HCT116 (cell line): Measurements from ENCODE around the gene TNFAIP2. TPM values are rescaled to one million over a fixed set of nuclear protein-coding genes. Genes with fewer than 3 reads are reported as not detected.

Source experiments
- ATAC-seq: fragments of 200-7000 bp; cut with Tn5 transposase; 2 replicates; pipeline ENCODE4 v1.9.1; 2020; ENCODE audit warnings: mild to moderate bottlenecking, moderate library complexity
- BruUV-seq: library from RNA; stranded (reverse); fragments of 400-500 nt; replicated peaks from 2 replicates; lab custom pipeline; 2021; lab: Mats Ljungman, UMichigan
- CTCF ChIA-PET: fragments of 300-600 bp; sonication (Branson Sonifier 250); formaldehyde crosslinking; loops from one replicate; lab custom pipeline; 2021; ENCODE audit warnings: antibody characterized with exemption; lab: Charles Lee
- POLR2A ChIA-PET: fragments of 300-600, 350-600 bp; sonication (Branson Sonifier 250); formaldehyde crosslinking; loops from one replicate; lab custom pipeline; 2021; ENCODE audit warnings: antibody characterized with exemption; lab: Charles Lee
- RAD21 ChIA-PET, 2 experiments: fragments of 300-600 bp; sonication (Branson Sonifier 250); formaldehyde crosslinking; loops; one replicate each; lab custom pipeline; 2023; ENCODE audit warnings: low total read pairs in 2 of 2; ENCODE audit not compliant: uncharacterized antibody in 2 of 2, unreplicated experiment in 2 of 2, low non-redundant PET in 1 of 2; lab: Charles Lee
- DNase-seq: peaks from one replicate; pipeline ENCODE4 v3.0.0-alpha.2; 2010; ENCODE audit warnings: low read depth, low spot score
- H2AFZ ChIP-seq: fragments of 200-600 bp; shearing (Covaris generic), sonication (generic); 2 replicates; pipeline ENCODE4 v1.6.1; 2017; ENCODE audit warnings: low read depth, mixed run types, mixed read lengths, antibody characterized with exemption, low read length; ENCODE audit not compliant: poor library complexity, severe bottlenecking
- H3K27ac ChIP-seq: 2 replicates; pipeline ENCODE4 v1.5.1; 2012; ENCODE audit warnings: low read depth, low read length
- H3K27me3 ChIP-seq: fragments of 200-600 bp; sonication (generic); 2 replicates; pipeline ENCODE4 v1.6.1; 2016; ENCODE audit warnings: mixed run types, low read length, mixed read lengths; ENCODE audit not compliant: insufficient read depth
- H3K36me3 ChIP-seq, 2 experiments: fragments of 200-500 bp in 1 of 2; fragments of 200-600 bp in 1 of 2; sonication (Bioruptor generic) in 1 of 2; sonication (generic) in 1 of 2; 2 replicates each; pipeline versions ENCODE4 v1.5.1 to v1.6.1; 2014 to 2016; ENCODE audit warnings: low read length in 2 of 2, inconsistent platforms in 1 of 2, mixed read lengths in 1 of 2, mixed run types in 1 of 2; ENCODE audit not compliant: insufficient read depth in 2 of 2, control insufficient read depth in 1 of 2
- H3K4me1 ChIP-seq, 2 experiments: fragments of 200-600 bp in 1 of 2; sonication (generic) in 1 of 2; 2 replicates each; pipeline versions ENCODE4 v1.5.1 to v1.6.1; 2012 to 2017; ENCODE audit warnings: low read length in 2 of 2, inconsistent platforms in 1 of 2, mild to moderate bottlenecking in 1 of 2, mixed read lengths in 1 of 2, mixed run types in 1 of 2, moderate library complexity in 1 of 2; ENCODE audit not compliant: insufficient read depth in 2 of 2, control insufficient read depth in 1 of 2
- H3K4me2 ChIP-seq: fragments of 200-600 bp; sonication (generic); 2 replicates; pipeline ENCODE4 v1.6.1; 2017; ENCODE audit warnings: mixed run types, low read length, mixed read lengths
- H3K4me3 ChIP-seq, 2 experiments: fragments of 200-600 bp in 1 of 2; sonication (generic) in 1 of 2; replicated peaks in 1 of 2; 2 replicates each; pipeline ENCODE4 v1.5.1; 2011 to 2016; ENCODE audit warnings: low read length in 2 of 2, control low read depth in 1 of 2, low read depth in 1 of 2, mild to moderate bottlenecking in 1 of 2, mixed read lengths in 1 of 2, mixed run types in 1 of 2
- H3K79me2 ChIP-seq: fragments of 200-600 bp; sonication (generic); 2 replicates; pipeline ENCODE4 v1.6.1; 2017; ENCODE audit warnings: mild to moderate bottlenecking, mixed run types, low read length, moderate library complexity, mixed read lengths; ENCODE audit not compliant: insufficient read depth
- H3K9ac ChIP-seq: fragments of 200-600 bp; sonication (generic); 2 replicates; pipeline ENCODE4 v1.6.1; 2016; ENCODE audit warnings: low read length, mixed read lengths
- H3K9me2 ChIP-seq: fragments of 200-600 bp; sonication (generic), shearing (Covaris generic); 2 replicates; pipeline ENCODE4 v1.6.1; 2017; ENCODE audit warnings: mixed run types, mild to moderate bottlenecking, moderate library complexity; ENCODE audit not compliant: insufficient read depth
- H3K9me3 ChIP-seq, 2 experiments: fragments of 200-500 bp in 1 of 2; fragments of 200-600 bp in 1 of 2; sonication (Bioruptor generic) in 1 of 2; sonication (generic) in 1 of 2; 2 replicates each; pipeline ENCODE4 v1.6.1; 2014 to 2017; ENCODE audit warnings: low read length in 2 of 2, mixed read lengths in 2 of 2, inconsistent platforms in 1 of 2, low read depth in 1 of 2, mild to moderate bottlenecking in 1 of 2, mixed run types in 1 of 2, moderate library complexity in 1 of 2; ENCODE audit not compliant: control insufficient read depth in 1 of 2, insufficient read depth in 1 of 2
- H4K20me1 ChIP-seq: fragments of 200-600 bp; sonication (generic), shearing (Covaris generic); 2 replicates; pipeline ENCODE4 v1.6.1; 2017; ENCODE audit warnings: mixed run types, mild to moderate bottlenecking, moderate library complexity; ENCODE audit not compliant: insufficient read depth
- CEBPB ChIP-seq: IDR thresholded peaks from 2 replicates; pipeline ENCODE4 v1.6.1; 2012; ENCODE audit warnings: low read depth
- CTCF ChIP-seq, 3 experiments: fragments of 200-600 bp in 1 of 3; sonication (generic) in 1 of 3; IDR thresholded peaks in 2 of 3; conservative IDR thresholded peaks in 1 of 3; 2 replicates each; pipeline ENCODE4 v1.5.1; 2012 to 2017; ENCODE audit warnings: low read depth in 2 of 3, low read length in 2 of 3, antibody characterized with exemption in 1 of 3, borderline replicate concordance in 1 of 3, control low read depth in 1 of 3, mild to moderate bottlenecking in 1 of 3, mixed read lengths in 1 of 3, mixed run types in 1 of 3, moderate library complexity in 1 of 3; ENCODE audit not compliant: insufficient read depth in 1 of 3
- EGR1 ChIP-seq: IDR thresholded peaks from 2 replicates; pipeline ENCODE4 v1.6.1; 2012; ENCODE audit warnings: low read depth
- EZH2 ChIP-seq: fragments of 200-600 bp; sonication (generic); IDR thresholded peaks from 2 replicates; pipeline ENCODE4 v1.6.1; 2017; ENCODE audit warnings: antibody characterized with exemption, mixed run types
- FOSL1 ChIP-seq: IDR thresholded peaks from 2 replicates; pipeline ENCODE4 v1.6.1; 2012; ENCODE audit warnings: low read depth
- JUND ChIP-seq: IDR thresholded peaks from 2 replicates; pipeline ENCODE4 v1.6.1; 2012
- MAX ChIP-seq: IDR thresholded peaks from 2 replicates; pipeline ENCODE4 v1.6.1; 2012
- POLR2A ChIP-seq: IDR thresholded peaks from 2 replicates; pipeline ENCODE4 v1.7.0; 2011; ENCODE audit warnings: borderline replicate concordance; ENCODE audit not compliant: insufficient read depth, insufficient read length; ENCODE audit errors: extremely low read depth
- POLR2AphosphoS5 ChIP-seq: IDR thresholded peaks from 2 replicates; pipeline ENCODE4 v1.6.1; 2011; ENCODE audit warnings: mild to moderate bottlenecking, low read depth, low read length, moderate library complexity
- RAD21 ChIP-seq: IDR thresholded peaks from 2 replicates; pipeline ENCODE4 v1.6.1; 2012; ENCODE audit warnings: low read depth, mild to moderate bottlenecking
- REST ChIP-seq: IDR thresholded peaks from 2 replicates; pipeline ENCODE4 v1.6.1; 2012; ENCODE audit warnings: low read depth
- YY1 ChIP-seq: IDR thresholded peaks from 2 replicates; pipeline ENCODE4 v1.6.1; 2011; ENCODE audit warnings: low read length, low read depth, moderate library complexity, mild to moderate bottlenecking; ENCODE audit not compliant: insufficient replicate concordance; ENCODE audit errors: extremely low read depth
- ZFX ChIP-seq: fragments of 450-650 bp; IDR thresholded peaks from 2 replicates; pipeline ENCODE4 v1.6.1; 2017
- ZNF274 ChIP-seq: fragments of 200-500 bp; sonication (Bioruptor generic); IDR thresholded peaks from 2 replicates; pipeline ENCODE4 v1.6.1; 2014; ENCODE audit warnings: mild to moderate bottlenecking, low read depth, low read length, inconsistent platforms
- intact Hi-C: fragments of 100-400 bp; cut with micrococcal nuclease; formaldehyde crosslinking; loops from 2 replicates; pipeline ENCODE4 v1.10.0; 2022
- total RNA-seq: library from RNA; stranded (reverse); gene quantifications from one replicate; pipeline ENCODE4 v1.2.1, GENCODE V29; 2021; ENCODE audit not compliant: unreplicated experiment

TNFAIP2 gene
- total RNA-seq, 1 experiment from 2014 or later = 74.8 TPM

- TF ChIP-seq POLR2AphosphoS5 (no peak), POLR2A (no peak), EZH2 (no peak), ZNF274 (no peak)
These were observed 36.4 kb upstream of the TNFAIP2 start (continued) for GRCh38 chr14:103086771-103087342.

- POLR2A ChIA-PET = no interaction called here
- no TSS peak for BruUV-seq
- Histone ChIP-seq H3K4me1 (peaks cover 8 to 13% of the 10 kb centered on the region in 2 experiments), H2AFZ (no peak overlapping the region), H3K27me3 (no peaks in the 10 kb centered on the region), H3K4me2 (no peak overlapping the region), H3K79me2 (no peaks in the 10 kb centered on the region), H3K4me3 (no peak overlapping the region), H4K20me1 (no peaks in the 10 kb centered on the region), H3K9me2 (no peaks in the 10 kb centered on the region), H3K9me3 (no peaks in the 10 kb centered on the region), H3K9ac (no peak overlapping the region), H3K27ac (no peak overlapping the region), H3K36me3 (no peaks in the 10 kb centered on the region)
- ATAC-seq (no peak), DNase-seq (no peak)
- intact Hi-C loops = no loop called here
- no peak for TF ChIP-seq JUND
- no peak for TF ChIP-seq EGR1
- RAD21 ChIA-PET = no interaction called here
- CTCF ChIA-PET = interaction anchor here (1.4 kb wide), 1 partner anchor 18 kb away, joined by 6 read pairs; no protein-coding TSS in a partner anchor
These were observed 35.9 kb upstream of the TNFAIP2 start for GRCh38 chr14:103087343-103087835.

GRCh38 chr14:103088921-103089320 lies 34.3 kb upstream of the TNFAIP2 start:
- no peak for DNase-seq
- Histone ChIP-seq H3K4me2 (no peak overlapping the region), H3K4me3 (no peak overlapping the region), H3K9me2 (no peaks in the 10 kb centered on the region), H2AFZ (no peak overlapping the region), H3K27ac (no peak overlapping the region), H3K27me3 (no peaks in the 10 kb centered on the region), H4K20me1 (no peaks in the 10 kb centered on the region), H3K9ac (no peak overlapping the region), H3K79me2 (no peaks in the 10 kb centered on the region), H3K9me3 (no peaks in the 10 kb centered on the region), H3K4me1 (peaks cover 8 to 13% of the 10 kb centered on the region in 2 experiments), H3K36me3 (no peaks in the 10 kb centered on the region)
- ATAC-seq = no peak
- POLR2A ChIA-PET = no interaction called here
- CTCF ChIA-PET = no interaction called here
- no TSS peak for BruUV-seq
- RAD21 ChIA-PET = no interaction called here
- intact Hi-C loops = no loop called here
- no peak for TF ChIP-seq REST
- no peak for TF ChIP-seq CTCF (IDR thresholded peaks at IDR 0.05 in 2 of 3, conservative IDR thresholded peaks at IDR 0.05 in 1 of 3; ENCODE audit: borderline replicate concordance in 1 of 3, insufficient read depth in 1 of 3, low read depth in 2 of 3, low read length in 2 of 3)
- TF ChIP-seq FOSL1 = no peak
- no peak for TF ChIP-seq YY1
- no peak for TF ChIP-seq MAX
- TF ChIP-seq POLR2A = no peak
- TF ChIP-seq ZFX = no peak
- no peak for TF ChIP-seq RAD21
- TF ChIP-seq CEBPB = no peak
